COLO829 (cell line): ENCODE results near the gene DSCAML1.
"Not testable (repeated sequence)": the region's sequence is repeated elsewhere in the genome, so short reads cannot be mapped to it uniquely, and the experiment has no call there.

ENCODE experiments used
- DNase-seq: peaks from one replicate; pipeline ENCODE4 v3.0.0; 2012; ENCODE audit warnings: low spot score

The DSCAML1 gene

DNA sequence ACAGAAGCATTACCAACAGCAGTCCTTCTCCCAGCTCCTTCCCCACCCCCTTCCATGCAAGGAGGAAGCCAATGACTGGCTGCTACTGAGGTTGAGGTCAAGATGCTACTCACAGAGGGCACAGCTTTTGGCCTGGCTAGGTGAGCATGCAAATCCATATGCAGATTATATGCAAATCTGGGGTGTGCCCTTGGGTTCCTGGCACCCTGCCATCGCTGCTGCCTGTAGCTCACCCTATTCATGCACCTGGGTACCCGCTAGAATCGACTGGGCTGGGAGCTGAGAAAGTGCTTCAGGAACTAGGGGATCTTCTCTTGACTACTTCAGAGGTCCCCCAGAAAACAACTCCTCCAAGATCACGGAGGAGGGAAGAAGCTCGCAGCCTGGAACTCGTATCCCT, 4.0 kb downstream of the DSCAML1 start:
- DNase-seq = no peak

DNA sequence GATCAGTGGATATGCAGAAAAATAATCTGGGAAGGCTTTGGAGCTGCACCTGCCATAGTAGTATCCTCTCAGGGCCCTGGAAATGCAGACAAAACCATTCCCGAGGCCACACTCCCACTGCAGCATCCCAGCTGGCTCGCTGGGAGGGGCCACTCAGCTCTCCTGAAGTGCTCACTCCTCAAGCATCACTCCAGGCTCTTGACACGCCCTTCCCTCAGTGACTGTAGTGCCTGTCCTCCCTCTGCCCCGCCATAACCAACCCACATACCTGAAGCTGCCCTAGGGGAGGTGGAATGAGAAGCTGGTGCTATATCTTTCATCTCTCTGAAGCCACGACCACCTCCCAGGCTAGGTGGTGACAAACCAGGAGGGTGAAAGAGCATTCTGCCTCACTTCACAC, 4.8 kb downstream of the DSCAML1 start:
- DNase-seq = no peak

GRCh38 chr11:117790279-117790678, 6.7 kb downstream of the DSCAML1 start:
- no peak for DNase-seq

DNA sequence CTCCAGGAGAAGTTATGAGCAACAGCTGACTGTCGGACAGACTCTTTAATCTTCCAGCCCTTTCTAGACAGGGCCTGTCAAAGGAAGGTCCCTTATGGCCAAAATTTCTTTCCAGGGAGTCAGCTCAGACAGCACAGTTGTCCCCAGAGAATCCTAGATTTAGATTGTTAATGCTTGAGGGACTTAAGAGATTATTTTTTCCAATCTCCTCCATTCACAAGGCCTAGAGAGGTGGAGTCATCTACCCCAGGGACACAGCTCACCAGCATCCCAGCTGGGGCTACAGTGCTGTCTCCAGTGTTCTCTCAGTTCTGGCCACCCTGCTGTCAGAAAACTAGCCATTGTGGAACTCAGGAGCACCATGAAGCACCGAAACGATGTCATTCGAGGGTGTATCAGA, 7.8 kb downstream of the DSCAML1 start:
- DNase-seq = no peak

GRCh38 chr11:117786135-117786870, 10.7 kb downstream of the DSCAML1 start:
- no peak for DNase-seq

GRCh38 chr11:117782101-117782500, 14.9 kb downstream of the DSCAML1 start:
- no peak for DNase-seq

- no peak for DNase-seq
Measured at GRCh38 chr11:117781627-117782026, 15.4 kb downstream of the DSCAML1 start.

GRCh38 chr11:117780456-117780855, 16.6 kb downstream of the DSCAML1 start:
- DNase-seq = no peak

DNA sequence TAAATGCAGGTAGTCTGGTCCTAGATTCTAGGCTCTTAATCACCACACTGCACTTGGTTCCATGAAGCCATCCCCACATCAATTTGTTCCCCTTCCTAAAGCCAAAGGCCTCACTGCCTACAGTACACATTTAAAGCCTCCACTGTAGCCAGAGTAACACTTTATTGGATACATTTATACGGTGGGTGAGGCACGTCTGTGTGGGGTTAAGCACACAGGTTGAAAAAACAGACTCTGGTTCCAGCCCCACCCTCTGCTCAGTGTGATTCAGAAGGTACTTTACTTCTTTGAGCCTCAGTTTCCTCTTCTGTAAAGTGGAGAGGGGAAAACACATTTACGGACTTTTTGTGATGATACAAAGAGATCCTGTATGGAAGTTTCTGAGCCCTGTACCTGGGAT, 22.5 kb downstream of the DSCAML1 start:
- DNase-seq = no peak

GRCh38 chr11:117772360-117772759, 24.7 kb downstream of the DSCAML1 start:
- no peak for DNase-seq

DNA sequence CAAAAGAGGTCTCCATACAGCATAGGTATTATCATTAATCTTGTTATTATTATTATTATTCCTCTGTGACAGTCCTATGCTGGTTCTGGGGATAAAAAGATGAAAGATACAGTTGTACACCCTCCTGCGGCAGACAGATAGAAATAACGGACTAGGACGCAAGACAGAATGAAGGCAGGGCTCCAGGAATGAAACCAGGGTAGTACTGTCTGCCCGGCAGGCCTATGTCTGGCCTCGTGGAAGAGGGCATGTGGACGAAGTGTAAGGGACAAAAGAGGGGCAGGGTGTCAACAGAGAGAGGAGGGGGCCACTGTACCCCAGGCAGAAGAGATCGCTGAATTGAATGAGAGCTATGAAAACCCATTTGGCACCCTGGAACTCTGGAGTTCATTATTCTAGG, 25.2 kb downstream of the DSCAML1 start:
- DNase-seq = no peak

DNA sequence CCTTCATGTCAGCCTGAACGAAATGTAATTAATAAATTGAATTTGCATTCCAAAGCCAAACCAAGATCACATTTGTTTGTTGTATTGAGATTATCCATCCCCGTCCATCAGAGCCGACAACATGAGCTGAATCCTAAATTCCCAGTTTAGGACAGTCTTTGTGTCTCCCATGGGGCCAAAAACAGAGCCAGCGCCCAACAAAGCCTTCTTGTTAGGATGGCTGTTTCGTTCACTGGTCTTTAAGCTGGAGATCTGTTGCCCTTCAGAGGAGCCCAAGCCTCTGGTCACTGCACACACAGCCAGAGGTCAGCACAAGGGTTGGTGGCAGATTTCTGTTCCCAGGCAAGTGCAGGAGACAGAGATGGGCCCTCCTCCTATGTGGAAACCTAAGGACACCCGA, 25.8 kb downstream of the DSCAML1 start:
- no peak for DNase-seq

GRCh38 chr11:117770061-117770460, 27.0 kb downstream of the DSCAML1 start:
- DNase-seq = no peak

DNA sequence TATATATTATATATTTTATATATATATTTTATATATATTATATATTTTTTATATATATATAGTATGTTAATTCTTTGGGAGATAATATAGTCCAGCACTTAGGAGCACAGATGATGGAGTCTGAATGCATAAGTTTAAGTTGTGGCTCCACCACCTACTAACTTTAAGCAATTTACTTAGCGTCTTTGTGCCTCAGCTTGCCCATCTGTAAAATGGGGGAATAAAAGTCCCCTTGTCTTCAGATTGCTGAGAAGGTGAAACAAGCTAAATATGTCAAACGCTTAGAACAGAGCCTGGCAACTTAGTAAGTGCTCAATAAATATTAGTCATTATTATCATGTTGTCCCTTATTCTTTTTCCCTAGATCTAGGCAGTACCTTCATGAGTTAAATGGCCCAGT, 27.5 kb downstream of the DSCAML1 start:
- no peak for DNase-seq

- no peak for DNase-seq
Measured at GRCh38 chr11:117768506-117768905, 28.5 kb downstream of the DSCAML1 start.

DNA sequence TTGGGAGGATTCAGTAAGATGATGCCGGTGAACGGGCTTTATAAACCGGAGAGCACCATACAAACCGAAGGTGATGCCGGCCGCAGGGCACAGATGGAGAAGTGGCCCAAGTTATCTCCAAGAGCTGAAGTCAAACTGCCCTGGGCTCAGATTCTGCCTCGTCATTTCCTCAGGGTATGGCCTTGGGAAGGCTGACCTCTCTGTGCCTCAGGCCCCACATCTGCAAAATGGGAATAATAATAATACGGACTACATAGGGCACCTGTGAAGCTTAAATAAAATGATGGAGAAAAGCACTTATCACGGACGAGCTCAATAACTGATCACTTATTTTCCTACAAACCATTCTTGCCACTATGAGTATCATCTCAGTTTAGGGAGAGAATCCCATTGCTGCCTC, 29.9 kb downstream of the DSCAML1 start:
- no peak for DNase-seq

DNA sequence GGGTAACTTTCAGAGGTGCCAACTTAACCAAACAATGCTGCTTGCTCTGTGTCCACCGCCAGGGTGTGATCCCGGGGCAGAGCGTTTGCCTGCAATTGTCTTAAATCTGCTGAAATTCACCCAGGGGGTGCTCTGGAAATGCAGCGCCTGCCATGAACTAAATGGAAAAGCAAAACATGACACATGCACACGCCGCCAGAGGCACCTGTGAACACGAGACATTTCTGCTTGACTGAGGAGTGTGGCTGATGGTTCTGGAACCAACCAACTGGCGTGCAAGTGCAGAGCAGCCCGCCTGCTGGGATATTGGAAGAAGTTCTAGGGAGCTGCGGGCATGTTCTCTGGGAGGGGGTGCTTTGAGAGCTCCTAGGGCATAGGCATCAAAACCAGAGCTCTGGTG, 30.4 kb downstream of the DSCAML1 start:
- DNase-seq = no peak

DNA sequence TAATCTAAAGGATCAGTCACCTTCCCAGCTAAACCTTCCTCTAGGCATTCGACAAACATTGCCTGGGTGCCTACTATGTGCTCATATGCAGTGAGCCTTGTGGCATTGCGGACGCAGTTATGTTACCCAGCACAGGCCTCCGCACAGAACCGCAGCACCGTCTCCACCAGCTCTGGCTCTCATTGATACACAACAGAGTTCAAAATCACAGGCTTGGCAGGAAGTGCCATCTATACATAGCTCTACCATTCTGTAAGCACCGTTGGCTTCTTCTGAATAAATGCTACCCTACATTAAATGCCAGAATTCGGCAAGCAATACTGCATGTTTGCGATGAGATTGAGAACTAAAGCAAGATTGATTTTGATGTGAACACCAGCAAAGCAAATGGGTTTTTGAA, 31.0 kb downstream of the DSCAML1 start:
- DNase-seq = no peak

DNA sequence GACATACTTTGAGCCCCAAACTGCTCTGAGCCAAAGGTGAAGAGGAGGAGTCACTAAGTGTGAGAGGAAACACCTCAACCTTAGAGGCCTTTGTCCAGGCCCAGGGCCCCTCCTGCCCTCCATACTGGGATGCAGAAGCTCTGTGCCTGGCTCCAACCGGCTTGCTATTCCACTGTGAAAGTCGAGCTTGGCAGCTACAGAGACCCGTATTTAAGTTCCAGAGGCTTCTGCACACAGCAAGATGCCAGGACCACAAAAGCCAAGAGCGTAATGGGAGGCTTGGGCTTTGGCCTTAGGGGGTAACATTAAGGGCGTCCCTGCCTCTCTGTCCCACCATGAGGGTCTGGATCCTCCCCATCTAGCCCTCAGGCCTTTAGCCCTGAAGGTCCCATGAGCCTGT, 31.9 kb downstream of the DSCAML1 start:
- no peak for DNase-seq

DNA sequence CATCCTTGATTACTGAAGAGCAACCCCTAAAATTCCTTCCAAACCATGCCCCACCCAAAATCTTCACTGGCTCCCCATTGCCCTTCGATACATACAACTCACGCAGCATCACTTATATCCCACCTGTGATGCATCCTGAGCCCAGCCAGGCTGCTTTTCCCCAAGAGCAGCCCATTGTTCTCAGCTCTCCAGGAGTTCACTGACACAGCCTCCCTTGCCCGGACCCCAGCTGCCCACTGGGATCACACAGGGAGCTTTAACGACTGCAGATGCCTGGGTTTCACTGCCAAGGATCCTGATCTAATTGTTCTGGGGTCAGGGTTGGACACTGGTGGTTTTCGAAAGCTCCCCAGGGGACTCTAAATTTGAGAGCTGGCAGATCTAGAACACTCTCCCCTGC, 33.6 kb downstream of the DSCAML1 start:
- DNase-seq = not testable (repeated sequence)

GRCh38 chr11:117761993-117762392, 35.0 kb downstream of the DSCAML1 start:
- DNase-seq = no peak

DNA sequence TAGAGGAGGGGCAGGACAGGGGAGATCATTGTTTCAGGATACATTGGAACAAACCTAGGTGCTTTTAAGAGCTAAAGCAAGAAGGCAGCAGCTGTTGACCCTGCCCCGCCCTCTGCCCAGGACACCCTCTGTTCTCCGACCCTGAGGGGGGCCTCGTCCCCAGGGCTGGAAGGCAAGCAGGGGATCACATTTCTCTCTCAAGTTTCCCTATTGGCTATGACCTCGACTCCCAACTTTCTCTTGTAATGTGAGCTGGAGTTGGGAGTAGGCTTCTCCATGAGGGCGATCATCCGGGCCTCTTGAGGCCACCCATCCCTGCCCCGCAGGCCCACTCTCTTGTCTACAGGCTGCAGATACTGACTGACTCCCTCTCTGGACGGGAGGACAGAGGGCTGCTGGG, 37.7 kb downstream of the DSCAML1 start:
- no peak for DNase-seq

DNA sequence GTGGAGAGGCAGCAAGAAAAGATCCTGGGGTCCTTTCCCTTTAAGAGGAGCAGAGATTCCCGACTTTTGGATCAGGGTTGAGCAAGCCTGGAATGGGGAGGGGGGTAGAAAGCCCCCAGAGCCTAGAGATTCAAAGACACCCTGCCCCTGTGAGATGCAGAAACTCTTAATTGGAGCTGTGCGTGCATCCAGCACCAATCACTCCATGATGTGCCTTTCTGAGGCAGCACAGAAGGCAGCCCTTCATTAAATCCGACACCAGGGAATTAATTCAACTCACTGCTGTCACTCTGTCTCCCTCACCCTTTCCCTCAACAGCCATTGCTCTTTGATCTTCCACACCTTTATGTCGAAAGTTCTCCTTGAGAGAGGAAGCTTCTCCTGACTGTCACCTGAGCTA, 43.0 kb downstream of the DSCAML1 start:
- no peak for DNase-seq

DNA sequence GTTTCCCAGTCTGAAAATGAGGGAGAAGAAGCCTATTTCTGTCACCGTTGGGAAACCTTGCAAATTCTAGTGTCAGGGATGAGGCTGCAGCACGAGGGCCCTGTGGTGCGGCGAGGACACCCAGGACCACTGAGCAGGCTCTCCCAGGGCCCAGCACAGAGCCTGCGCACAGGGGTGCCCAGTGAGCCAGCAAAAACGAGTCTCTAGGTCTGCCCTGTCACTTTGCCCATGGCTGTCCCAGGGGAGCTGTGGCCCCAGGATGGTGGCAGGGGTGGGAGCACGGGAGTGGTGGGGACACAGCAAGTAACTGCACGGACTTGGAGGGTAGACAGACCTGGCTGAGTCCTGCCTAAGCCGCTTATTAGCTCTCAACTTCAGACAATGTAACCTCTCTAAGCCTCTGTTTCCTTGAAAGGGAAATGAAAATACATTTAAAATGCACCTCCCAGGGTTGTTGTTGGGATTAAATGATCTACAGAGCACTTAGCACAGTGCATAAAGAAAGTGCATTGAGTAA, 44.2 kb downstream of the DSCAML1 start:
- DNase-seq = no peak
